GM18951 (cell line): ENCODE data around the gene KIAA0232.
"Not testable (repeated sequence)": the region's sequence is repeated elsewhere in the genome, so short reads cannot be mapped to it uniquely, and the experiment has no call there.

Source experiments
- POLR2A ChIP-seq: IDR thresholded peaks from 4 replicates; pipeline ENCODE4 v1.6.1; 2011; ENCODE audit warnings: mild to moderate bottlenecking; ENCODE audit not compliant: insufficient read length, insufficient read depth; ENCODE audit errors: extremely low read depth
- in situ Hi-C: fragments of 300-500 bp; cut with MboI; formaldehyde crosslinking; loops from one replicate; pipeline ENCODE4 v1.12.0; 2022; ENCODE audit warnings: low sequenced_read_pairs, mixed read lengths, inconsistent platforms; ENCODE audit not compliant: unreplicated experiment

Gene KIAA0232

GRCh38 chr4:6795821-6796220 is 13.3 kb downstream of the KIAA0232 start:
- in situ Hi-C loops: no loop called here
- TF ChIP-seq POLR2A: no peak

- in situ Hi-C loops: not testable (repeated sequence)
Measured at GRCh38 chr4:6797368-6797767, 14.8 kb downstream of the KIAA0232 start.

GRCh38 chr4:6799091-6799490 is 16.6 kb downstream of the KIAA0232 start:
- in situ Hi-C loops: no loop called here
- no peak for TF ChIP-seq POLR2A

- no peak for TF ChIP-seq POLR2A
- in situ Hi-C loops: no loop called here
Measured at GRCh38 chr4:6802025-6802424, 19.5 kb downstream of the KIAA0232 start.

GRCh38 chr4:6802626-6803025 is 20.1 kb downstream of the KIAA0232 start:
- no peak for TF ChIP-seq POLR2A

GRCh38 chr4:6803246-6803645 is 20.7 kb downstream of the KIAA0232 start:
- in situ Hi-C loops: no loop called here
- TF ChIP-seq POLR2A: no peak

More at GRCh38 chr4:6802626-6803025, 20.1 kb downstream of the KIAA0232 start:
- in situ Hi-C loops: no loop called here

GRCh38 chr4:6804082-6804752 is 21.7 kb downstream of the KIAA0232 start:
- no peak for TF ChIP-seq POLR2A
- in situ Hi-C loops: no loop called here

GRCh38 chr4:6806924-6807626 is 24.5 kb downstream of the KIAA0232 start:
- no peak for TF ChIP-seq POLR2A

GRCh38 chr4:6808259-6808658 is 25.7 kb downstream of the KIAA0232 start:
- in situ Hi-C loops: no loop called here
- TF ChIP-seq POLR2A: no peak

More at GRCh38 chr4:6806924-6807626, 24.5 kb downstream of the KIAA0232 start:
- in situ Hi-C loops: no loop called here

- in situ Hi-C loops: no loop called here
- TF ChIP-seq POLR2A: no peak
Measured at GRCh38 chr4:6811165-6811564, 28.6 kb downstream of the KIAA0232 start.

GRCh38 chr4:6812766-6813165 is 30.2 kb downstream of the KIAA0232 start:
- no peak for TF ChIP-seq POLR2A
- in situ Hi-C loops: no loop called here

- no peak for TF ChIP-seq POLR2A
- in situ Hi-C loops: no loop called here
Measured at GRCh38 chr4:6813725-6814124, 31.2 kb downstream of the KIAA0232 start.

GRCh38 chr4:6815029-6815836 is 32.7 kb downstream of the KIAA0232 start:
- in situ Hi-C loops: no loop called here
- TF ChIP-seq POLR2A: no peak

- no peak for TF ChIP-seq POLR2A
Measured at GRCh38 chr4:6819295-6819694, 36.8 kb downstream of the KIAA0232 start.

GRCh38 chr4:6820695-6821094 is 38.2 kb downstream of the KIAA0232 start:
- no peak for TF ChIP-seq POLR2A
- in situ Hi-C loops: no loop called here

More at GRCh38 chr4:6819295-6819694, 36.8 kb downstream of the KIAA0232 start:
- in situ Hi-C loops: no loop called here
